HG03175 (cell line): ENCODE measurements around the gene NINJ2.
"Not testable (repeated sequence)": the region's sequence is repeated elsewhere in the genome, so short reads cannot be mapped to it uniquely, and the experiment has no call there.

ENCODE experiments used
- ATAC-seq: cut with Tn5 transposase; IDR thresholded peaks from one replicate; pipeline ENCODE4 v1.9.1; 2021; ENCODE audit warnings: mild to moderate bottlenecking, moderate library complexity; ENCODE audit not compliant: unreplicated experiment

Gene NINJ2

DNA sequence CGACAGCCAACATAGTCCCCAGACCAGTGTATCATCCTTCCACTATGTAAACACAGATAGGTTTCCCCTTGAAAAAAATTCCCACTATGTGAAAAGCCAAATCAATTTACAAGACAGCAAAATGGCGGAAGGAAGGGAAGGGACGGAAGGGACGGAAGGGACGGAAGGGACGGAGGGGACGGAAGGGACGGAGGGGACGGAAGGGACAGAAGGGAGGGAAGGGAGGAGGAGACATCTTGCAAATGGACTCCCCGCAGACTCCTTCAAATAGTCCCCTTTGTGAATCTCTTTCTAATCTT, 75.3 kb downstream of the NINJ2 start:
- ATAC-seq, result no peak

DNA sequence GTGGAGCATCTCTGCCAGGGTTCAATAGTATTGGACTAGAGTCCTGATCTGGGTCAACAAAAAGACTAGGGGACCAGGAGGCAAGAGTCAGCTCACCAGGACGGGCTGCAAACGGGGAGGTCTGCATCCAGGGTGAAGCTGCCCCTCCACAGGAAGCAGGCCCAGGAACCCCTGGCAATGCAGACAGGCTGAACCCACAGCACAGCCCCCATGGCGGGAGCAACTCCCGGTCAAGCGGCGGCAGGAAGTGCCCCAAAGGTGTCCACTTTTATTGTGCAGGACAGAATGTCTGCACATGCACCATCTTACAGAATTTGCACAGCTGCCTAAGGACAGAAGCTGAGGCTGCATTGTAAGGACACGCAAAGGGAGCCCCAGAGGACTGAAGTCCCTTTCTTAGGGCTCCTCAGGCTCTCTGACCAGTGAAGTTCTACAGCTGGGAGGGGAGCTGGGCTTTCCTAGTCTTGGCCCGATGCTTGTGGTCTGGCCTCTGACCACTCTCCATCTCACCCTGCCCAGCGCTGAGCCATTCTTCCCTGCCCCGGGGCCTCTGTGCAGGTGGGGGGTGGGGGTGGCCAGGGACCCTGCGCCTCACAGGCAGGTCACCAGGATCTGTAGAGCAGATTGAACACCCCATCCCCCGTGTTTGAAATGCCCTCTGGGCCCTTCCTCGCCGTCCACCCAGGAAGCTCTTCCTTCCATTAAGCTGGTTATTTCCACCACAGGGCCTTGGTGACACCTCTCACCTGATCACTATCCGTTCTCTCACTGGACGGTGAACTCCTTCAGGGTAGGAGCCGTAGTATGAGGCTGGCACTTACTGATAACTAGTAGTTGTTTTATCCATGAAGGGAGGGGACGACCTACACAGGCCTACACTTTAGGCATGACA, 75.9 kb downstream of the NINJ2 start:
- ATAC-seq, result no peak

DNA sequence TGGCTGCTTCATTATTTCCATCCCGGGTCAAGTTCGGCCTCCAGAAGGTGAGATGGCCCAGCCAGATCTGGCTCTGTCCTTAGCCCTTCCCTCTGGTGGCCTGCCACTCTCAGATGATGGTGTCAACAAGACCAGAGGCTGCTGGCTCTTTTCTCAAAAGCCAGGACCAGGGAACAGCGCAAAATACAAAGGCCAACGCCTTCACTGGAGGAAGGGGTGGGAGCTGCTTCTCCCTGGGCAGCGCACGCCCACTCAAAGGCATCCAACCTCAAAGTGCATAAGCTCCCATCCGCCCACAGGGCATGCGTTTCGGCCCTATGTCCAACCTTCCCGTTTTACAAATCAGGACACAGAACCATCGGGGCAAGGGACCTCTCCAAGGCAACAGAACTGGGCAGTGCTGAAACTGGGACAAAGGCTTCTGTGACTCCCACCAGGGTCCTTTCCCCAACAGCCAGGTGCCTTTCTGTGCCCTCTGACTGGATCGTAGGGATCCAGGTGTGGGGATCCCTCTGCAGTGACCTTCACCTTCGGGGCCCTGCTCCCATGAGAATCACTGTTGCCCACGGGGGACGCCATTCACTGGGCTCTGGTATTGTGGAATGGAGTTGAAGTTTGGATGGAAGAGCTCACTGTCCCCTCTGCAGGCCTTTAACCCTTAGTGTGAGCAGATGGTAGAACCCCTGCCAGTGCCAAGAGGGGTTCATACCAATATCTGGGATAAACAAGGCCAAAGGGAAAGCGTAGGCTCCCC, 76.8 kb downstream of the NINJ2 start:
- ATAC-seq, result no peak

DNA sequence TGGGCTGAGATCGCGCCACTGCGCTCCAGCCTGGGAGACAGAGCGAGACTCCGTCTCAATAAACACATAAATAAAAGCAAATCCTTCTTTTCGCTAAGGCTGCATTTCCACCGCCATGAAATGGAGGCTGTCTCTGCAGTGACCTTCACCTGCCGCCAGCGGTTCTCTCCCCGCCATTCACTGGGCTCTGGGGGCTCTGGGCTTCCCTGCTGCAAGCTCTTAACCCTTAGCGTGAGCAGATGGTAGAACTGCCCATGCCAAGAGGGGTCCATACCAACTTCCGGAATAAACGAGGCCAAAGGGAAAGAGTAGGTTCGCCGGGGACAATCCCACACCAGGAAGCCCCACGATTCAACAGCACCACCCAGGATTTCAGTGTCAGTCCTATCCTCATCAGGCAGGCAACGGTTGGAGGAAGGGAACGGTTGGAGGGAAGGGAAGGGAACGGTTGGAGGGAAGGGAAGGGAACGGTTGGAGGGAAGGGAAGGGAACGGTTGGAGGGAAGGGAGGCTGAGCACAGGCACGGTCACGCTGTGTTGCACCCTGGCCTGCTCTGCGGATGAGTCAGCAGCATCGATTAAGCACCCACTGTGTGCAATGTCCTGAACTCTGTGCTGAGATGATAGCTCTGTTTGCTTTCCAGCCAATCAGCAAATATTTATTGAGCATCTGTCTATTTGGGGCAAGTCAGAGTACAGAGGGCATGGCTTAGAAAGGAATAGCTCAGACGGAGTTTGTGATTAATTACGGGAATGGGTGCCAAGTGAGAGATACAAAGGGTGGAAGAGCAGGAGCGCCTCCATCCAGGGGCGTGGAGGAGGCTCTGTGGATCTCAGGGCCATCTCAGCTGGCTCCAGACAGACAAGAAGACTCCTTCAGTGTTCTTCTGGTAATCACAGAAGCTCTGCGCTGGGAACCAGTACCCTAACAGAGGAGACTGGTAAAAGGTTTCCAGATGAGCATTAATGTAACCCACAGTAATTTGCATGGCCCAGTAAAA, 77.9 kb downstream of the NINJ2 start:
- no peak for ATAC-seq

DNA sequence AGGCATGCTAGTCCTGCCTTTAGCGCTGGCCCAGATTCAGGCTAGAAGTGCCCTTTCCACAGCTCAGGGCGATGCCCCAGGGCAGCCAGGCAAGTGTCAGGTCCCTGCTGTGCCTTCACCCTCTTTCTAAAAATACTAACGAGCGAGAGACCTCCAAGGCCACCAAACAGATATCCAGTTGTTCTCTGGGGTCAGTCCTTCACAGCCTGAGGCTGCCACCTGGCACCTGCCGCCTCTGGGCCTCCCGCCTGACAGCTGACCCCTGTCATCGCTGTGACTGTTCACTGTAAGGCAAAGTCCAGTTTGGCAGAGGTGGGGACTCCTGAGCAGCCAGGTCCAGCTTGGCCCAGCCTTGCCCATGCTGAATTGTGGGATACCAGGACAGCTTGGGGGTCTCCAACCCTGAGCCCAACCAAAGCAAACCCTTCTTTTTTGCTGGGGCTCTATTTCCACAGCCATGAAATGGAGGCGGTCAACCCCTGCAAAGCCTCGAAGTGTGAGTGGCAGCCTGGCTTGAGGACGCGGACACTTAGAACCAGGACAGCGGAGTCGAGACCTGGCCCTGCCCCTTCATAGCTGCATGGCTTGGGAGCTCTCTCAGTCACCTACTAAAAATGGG, 79.9 kb downstream of the NINJ2 start:
- ATAC-seq, result no peak

DNA sequence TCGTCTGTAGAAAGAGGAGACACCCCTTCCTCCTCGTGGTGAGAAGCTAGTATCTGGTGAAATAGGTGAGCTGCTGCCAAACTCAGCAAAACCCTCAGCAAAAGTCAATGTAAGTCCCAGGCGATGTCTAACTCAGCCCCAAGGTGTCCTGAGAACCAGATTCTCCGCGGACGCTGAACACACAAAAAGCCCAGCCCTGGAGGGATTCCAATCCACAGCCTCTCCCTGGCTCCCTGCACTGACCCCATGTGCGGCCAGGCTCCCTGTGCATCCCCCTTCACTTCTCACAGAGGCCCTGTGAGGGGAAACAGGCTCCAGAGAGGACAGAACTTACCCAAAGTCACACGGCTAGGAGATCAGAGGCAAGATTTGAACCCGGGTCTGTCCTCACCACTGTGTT, 81.5 kb downstream of the NINJ2 start:
- no peak for ATAC-seq

DNA sequence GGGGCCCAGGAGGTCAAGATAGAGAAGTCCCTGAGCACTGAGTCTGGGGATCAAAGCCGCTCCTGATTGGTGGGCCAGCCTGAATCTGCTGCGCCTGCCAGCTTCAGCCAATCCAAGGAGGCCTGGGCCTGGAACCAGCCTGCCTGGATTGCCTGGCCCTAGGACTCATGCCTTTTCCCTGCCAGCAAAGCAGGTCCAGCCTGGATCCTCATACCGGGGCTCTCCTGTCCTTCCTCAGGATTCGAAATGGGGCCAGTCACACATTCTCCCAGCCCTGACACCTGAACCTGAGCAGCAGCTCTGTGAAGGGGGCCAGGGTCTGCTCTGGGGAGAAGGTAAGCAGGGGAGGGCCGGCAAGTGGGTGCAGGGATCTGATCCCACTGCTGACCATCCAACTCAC, 81.9 kb downstream of the NINJ2 start:
- ATAC-seq, result no peak

DNA sequence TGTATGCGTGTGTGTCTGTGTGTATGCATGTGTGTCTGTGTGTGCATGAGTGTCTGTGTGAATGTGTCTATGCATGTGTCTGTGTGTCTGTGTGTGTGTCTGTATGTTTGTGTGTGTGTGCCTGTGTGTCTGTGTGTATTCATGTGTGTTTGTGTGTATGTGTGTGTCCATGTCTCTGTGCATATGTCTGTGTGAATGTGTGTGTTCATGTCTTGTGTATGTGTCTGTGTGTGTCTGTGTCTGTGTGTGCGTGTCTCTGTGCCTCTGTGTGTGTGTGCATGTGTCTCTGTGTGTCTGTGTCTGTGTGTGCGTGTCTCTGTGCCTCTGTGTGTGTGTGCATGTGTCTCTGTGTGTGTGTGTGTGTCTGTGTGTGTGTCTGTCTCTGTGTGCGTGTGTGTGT, 82.4 kb downstream of the NINJ2 start:
- ATAC-seq, result no peak

DNA sequence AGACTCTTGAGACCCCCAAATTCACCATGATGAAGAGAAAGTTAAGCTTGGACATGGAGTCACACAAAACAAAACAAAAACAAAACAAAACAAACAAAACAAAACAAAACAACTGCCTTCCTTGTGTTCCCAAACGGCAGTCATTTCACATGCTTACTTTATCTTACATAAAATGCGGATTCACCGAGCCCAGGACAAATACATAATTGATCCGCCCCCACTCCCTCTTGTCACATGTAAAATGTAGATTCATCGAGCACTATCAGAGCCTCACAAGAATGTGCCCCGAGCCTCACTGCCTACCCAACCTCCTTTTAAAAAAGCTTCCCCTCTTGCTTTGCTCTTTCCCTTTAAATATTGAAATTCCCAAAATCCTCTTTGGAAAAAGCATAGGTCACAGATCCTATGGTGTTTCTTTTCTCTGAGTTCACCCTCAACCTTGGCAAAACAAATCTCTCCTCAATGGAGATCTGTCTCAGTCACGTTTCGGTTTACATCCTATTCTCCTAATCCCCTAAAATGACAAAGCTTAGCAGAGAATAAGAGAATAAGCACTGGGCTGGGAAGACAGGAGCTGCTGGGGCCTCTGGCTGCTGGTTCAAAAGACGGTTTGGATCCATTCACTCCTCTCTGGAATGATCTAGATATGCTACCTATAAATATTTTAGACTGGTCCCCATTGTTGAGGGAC, 83.7 kb downstream of the NINJ2 start:
- ATAC-seq, result no peak

DNA sequence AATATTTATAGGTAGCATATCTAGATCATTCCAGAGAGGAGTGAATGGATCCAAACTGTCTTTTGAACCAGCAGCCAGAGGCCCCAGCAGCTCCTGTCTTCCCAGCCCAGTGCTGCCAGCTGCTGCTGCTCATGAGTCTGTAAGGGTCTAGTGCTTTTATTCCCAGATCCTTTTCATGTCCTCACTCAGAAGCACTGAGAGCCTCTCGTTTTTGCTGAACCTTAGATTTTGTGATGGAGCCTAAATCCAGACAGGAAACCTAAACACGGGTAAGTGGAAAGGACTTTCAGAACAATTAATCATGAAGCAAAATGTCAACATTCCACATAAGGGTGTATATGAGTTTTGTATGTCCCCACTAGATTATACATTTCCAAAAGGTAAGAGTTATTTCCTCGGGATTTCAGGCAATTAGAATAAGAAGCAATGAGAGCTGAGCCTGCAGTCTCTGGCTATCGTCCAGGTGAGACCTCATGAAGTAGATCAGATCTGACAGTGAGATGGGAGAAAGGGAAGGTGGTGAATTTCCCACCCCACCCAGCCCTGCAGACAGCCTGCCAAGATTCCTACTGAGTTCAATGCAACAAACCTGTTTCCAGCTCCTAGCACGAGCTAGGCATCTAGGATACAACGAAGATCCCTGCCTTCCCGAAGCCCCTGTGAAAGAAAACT, 84.4 kb downstream of the NINJ2 start:
- no peak for ATAC-seq

DNA sequence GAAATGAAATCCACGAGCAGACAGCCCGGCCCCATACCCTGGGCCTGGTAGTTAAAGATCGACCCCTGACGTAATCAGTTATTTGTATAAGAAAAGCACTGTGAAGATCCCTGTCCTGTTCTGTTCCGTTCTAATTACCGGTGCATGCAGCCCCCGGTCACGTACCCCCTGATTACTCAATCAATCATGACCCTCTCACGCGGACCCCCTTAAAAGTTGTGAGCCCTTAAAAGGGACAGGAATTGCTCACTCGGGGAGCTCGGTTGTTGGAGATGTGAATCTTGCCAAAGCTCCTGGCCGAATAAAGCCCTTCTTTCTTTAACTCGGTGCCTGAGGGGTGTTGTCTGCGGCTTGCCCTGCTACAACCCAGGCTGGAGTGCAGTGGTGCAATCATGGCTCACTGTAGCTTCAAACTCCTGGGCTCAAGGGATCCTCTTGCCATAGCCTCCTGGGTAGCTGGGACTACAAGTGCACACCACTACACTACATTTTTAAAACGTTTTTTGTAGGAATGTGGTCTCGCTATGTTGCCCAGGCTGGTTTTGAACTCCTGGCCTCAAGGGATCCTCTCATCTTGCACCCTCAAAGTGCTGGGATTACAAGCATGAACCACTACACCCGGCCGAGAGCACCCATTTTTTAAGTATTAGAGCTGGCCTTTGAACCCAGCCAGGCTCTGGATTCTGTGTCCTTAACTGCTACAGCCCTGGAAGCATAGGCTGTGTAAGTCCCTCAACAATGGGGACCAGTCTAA, 85.1 kb downstream of the NINJ2 start:
- not testable (repeated sequence) for ATAC-seq

DNA sequence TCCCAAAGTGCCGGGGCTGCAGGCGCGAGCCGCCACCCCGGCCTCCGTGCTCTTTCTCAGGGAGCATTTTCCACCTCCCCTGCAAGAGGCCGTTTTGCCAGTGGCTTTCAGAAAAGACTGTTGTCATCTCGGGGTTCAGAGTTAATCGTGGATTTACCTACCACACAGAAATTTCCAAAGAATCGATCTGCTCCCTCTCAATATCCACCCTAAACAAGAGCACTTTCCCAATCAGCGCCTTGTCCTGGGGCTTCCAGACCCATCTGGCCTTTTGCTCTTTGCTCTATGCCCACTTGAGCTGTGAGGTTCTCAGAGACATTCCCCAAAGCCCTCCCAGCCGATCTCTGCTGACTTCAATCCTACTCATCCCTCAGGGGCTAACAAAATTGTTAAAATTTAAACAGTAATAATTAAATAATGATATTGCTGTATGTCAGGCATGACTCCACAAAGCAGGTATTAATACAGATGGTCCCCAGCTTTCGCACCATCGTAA, 86.6 kb downstream of the NINJ2 start:
- ATAC-seq, result no peak

DNA sequence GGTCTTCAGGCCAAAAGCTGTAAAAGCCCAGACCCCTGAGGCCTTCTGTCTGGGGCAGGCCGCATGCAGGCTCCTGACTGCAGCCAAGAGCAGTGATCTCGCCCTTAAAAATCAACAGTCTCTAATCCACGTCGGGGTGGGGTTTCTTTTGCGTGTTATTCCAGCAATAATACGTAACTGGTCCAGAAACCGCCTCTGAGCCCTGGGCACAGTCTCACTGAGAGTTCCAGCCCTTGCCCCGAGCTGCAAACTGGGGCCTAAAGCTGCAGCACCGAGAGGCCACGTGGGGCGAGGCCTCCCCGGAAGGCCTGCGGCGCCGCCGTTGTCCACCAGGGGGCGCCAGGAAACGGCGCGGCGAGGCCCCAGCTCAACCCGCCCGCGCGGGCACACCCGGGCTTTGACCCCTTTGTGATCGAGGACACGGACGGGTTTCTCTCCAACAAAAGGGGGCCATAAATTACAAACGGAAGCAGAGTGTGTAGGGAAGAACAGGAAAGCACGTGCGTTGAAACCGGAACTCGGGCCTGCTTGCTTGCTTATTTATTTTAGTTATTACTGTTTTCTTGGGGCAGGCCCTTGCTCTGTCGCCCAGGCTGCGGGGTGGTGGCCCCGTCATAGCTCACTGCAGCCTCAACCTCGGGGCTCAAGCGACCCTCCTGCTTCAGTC, 87.2 kb downstream of the NINJ2 start:
- peak; percentile 81 for ATAC-seq

DNA sequence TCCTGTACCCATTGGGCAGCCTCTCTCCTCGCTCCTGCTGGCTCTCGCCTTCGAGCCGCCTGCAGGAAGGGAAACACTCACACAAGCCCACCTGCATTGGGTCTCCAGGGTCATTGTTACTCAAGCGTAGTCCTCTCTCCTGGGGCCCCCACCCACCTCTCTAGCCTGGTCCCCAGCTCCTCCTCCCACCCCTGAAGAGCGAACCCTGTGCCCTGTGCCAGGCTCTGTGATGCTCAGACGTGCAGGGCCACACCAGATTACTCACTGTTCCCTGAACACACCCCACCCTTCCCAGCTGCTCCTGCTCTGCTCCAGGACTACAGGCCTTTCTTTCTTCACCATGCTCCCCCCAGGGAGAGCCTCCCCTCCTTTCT, 88.1 kb downstream of the NINJ2 start:
- ATAC-seq, result no peak

DNA sequence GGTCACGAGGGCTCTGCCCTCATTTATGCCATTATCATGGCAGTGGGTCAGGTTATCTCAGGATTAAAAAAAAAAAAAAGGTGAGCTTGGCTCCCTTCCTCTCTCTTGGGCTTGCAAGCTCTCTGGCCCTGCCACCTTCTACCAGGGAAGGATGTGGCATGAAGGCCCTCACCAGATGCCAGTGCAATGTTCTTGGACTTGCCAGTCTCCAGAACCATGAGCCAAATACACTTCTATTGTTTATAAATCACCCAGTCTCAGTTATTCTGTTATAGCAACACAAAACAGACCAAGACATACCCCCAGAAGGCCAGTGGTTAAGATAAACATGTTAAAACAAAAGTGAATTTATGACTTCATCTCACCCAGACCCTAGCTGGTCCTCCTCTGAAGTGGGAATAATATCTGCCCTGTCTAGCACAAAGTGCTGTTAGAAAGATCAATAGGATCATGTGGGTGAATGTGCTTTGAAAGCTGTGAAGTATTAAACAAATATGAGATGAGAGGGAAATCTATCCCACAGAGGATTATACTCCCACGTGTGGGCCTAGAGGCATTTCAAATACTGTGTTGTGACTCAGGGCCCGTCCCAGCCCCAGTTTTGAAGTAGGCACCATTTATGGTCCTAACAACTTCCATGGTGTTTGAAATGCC, 88.6 kb downstream of the NINJ2 start:
- no peak for ATAC-seq

DNA sequence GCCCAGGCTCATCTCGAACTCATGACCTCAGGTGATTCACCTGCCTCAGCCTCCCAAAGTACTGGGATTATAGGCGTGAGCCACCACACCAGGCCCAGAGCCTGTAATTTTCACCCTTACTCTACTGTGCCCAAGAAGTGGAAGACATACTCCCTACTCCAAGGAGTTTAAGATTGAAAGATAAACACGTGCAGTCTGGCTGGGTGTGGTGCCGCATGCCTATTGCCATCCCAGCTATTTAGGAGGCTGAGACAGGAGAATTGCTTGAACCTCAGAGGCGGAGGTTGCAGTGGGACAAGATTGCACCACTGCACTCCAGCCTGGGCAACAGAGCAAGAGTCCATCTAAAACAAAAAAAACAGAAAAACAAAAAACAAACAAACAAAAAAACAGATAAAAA, 90.0 kb downstream of the NINJ2 start:
- no peak for ATAC-seq

DNA sequence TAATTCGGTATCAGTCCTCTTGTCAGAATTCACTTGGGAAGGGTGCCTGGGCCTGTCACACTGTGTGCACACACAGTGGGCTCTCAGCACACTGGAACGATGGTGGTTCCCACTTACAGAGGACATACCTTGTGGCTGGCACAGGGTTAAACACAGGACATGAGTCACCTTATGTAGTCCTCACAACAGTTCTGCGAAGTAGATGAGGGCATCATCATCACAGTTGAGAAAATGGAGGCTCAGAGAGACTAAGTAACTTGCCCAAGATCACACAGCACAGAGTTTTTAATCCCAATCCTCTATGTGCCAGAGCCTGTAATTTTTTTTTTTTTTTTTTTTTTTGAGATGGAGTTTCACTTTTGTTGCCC, 90.7 kb downstream of the NINJ2 start:
- ATAC-seq, result no peak
